ENCODE data around the gene NEK7. TPM values are rescaled to one million over a fixed set of nuclear protein-coding genes. Genes with fewer than 3 reads are reported as not detected.
A peak's percentile ranks its signal among the peaks of the same experiment; 100 is the strongest.

Gene NEK7
- total and polyA plus RNA-seq, 9 of the 15 experiments (the other 6 are each of a cell fraction or from before 2014, with no cell fraction given) = 8.5 to 37.3 (median 27.7) TPM

DNA sequence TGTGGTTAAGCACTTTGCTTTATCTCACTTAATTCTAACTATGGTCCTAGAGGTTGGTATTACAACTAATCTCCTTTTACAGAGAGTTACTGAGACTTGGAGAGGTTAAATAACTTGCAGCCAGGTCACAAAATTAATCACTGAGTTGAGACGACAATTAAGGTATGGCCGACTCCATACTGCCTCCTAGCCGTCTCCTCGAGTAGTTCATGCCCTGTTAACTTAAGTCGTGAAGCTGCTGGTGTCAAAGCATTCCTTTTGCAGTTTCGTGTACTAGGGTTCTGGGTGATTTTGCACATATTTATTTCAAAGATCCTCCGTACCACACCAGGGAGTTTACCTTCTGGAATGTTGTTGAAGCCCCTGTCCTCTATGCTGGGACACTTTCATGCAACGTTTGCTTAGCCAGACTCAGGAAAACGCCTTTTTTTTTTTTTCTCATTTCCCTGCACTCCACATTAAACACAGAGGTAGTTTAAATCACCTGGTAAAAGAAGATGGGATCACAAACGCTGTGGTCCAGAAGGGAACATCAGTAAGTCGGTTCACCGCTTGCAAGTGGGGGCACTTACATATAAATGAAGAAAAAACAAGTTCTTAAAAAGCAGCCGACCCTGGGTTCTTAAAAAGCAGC is 570 bp upstream of the NEK7 start (continued):
- TF ChIP-seq, protein P1, sequence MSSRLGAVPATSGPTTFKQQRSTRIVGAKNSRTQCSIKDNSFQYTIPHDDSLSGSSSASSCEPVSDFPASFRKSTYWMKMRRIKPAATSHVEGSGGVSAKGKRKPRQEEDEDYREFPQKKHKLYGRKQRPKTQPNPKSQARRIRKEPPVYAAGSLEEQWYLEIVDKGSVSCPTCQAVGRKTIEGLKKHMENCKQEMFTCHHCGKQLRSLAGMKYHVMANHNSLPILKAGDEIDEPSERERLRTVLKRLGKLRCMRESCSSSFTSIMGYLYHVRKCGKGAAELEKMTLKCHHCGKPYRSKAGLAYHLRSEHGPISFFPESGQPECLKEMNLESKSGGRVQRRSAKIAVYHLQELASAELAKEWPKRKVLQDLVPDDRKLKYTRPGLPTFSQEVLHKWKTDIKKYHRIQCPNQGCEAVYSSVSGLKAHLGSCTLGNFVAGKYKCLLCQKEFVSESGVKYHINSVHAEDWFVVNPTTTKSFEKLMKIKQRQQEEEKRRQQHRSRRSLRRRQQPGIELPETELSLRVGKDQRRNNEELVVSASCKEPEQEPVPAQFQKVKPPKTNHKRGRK (tag; IDR thresholded peaks at IDR 0.05) = no peak
- TF ChIP-seq, protein P2, sequence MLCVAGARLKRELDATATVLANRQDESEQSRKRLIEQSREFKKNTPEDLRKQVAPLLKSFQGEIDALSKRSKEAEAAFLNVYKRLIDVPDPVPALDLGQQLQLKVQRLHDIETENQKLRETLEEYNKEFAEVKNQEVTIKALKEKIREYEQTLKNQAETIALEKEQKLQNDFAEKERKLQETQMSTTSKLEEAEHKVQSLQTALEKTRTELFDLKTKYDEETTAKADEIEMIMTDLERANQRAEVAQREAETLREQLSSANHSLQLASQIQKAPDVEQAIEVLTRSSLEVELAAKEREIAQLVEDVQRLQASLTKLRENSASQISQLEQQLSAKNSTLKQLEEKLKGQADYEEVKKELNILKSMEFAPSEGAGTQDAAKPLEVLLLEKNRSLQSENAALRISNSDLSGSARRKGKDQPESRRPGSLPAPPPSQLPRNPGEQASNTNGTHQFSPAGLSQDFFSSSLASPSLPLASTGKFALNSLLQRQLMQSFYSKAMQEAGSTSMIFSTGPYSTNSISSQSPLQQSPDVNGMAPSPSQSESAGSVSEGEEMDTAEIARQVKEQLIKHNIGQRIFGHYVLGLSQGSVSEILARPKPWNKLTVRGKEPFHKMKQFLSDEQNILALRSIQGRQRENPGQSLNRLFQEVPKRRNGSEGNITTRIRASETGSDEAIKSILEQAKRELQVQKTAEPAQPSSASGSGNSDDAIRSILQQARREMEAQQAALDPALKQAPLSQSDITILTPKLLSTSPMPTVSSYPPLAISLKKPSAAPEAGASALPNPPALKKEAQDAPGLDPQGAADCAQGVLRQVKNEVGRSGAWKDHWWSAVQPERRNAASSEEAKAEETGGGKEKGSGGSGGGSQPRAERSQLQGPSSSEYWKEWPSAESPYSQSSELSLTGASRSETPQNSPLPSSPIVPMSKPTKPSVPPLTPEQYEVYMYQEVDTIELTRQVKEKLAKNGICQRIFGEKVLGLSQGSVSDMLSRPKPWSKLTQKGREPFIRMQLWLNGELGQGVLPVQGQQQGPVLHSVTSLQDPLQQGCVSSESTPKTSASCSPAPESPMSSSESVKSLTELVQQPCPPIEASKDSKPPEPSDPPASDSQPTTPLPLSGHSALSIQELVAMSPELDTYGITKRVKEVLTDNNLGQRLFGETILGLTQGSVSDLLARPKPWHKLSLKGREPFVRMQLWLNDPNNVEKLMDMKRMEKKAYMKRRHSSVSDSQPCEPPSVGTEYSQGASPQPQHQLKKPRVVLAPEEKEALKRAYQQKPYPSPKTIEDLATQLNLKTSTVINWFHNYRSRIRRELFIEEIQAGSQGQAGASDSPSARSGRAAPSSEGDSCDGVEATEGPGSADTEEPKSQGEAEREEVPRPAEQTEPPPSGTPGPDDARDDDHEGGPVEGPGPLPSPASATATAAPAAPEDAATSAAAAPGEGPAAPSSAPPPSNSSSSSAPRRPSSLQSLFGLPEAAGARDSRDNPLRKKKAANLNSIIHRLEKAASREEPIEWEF (CRISPR knock-in tag; IDR thresholded peaks at IDR 0.05) = no peak
- TF ChIP-seq, protein P3, sequence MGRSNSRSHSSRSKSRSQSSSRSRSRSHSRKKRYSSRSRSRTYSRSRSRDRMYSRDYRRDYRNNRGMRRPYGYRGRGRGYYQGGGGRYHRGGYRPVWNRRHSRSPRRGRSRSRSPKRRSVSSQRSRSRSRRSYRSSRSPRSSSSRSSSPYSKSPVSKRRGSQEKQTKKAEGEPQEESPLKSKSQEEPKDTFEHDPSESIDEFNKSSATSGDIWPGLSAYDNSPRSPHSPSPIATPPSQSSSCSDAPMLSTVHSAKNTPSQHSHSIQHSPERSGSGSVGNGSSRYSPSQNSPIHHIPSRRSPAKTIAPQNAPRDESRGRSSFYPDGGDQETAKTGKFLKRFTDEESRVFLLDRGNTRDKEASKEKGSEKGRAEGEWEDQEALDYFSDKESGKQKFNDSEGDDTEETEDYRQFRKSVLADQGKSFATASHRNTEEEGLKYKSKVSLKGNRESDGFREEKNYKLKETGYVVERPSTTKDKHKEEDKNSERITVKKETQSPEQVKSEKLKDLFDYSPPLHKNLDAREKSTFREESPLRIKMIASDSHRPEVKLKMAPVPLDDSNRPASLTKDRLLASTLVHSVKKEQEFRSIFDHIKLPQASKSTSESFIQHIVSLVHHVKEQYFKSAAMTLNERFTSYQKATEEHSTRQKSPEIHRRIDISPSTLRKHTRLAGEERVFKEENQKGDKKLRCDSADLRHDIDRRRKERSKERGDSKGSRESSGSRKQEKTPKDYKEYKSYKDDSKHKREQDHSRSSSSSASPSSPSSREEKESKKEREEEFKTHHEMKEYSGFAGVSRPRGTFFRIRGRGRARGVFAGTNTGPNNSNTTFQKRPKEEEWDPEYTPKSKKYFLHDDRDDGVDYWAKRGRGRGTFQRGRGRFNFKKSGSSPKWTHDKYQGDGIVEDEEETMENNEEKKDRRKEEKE (IDR thresholded peaks at IDR 0.05; ENCODE audit: borderline replicate concordance in 1 of 2, control insufficient read depth in 1 of 2, low read depth in 2 of 2, low read length in 1 of 2) = no peak
- TF ChIP-seq ZNF778 (CRISPR knock-in tag; IDR thresholded peaks at IDR 0.05) = no peak
- no peak for TF ChIP-seq MEF2A (IDR thresholded peaks at IDR 0.05; ENCODE audit: control insufficient read depth, low read depth, low read length)
- no peak; the same call in 1 of the 2 replicates for TF ChIP-seq NFE2 (IDR thresholded peaks at IDR 0.05; ENCODE audit: low read depth)
- no peak for TF ChIP-seq SREBF1 (IDR thresholded peaks at IDR 0.05; ENCODE audit: borderline replicate concordance, low read depth, low read length)
- 0 out of 2 replicates have a peak, but pooled peaks have one; percentile 56 for TF ChIP-seq XRCC5 (IDR thresholded peaks at IDR 0.05; ENCODE audit: low read depth, low read length)
- no peak for TF ChIP-seq WHSC1 (IDR thresholded peaks at IDR 0.05; ENCODE audit: low read length)
- no peak for TF ChIP-seq MAZ (CRISPR knock-in tag; conservative IDR thresholded peaks at IDR 0.05 in 1 of 2, IDR thresholded peaks at IDR 0.05 in 1 of 2)
- 0 out of 2 replicates have a peak, but pooled peaks have one; percentile 6 for TF ChIP-seq CBX5 (IDR thresholded peaks at IDR 0.05; ENCODE audit: borderline replicate concordance, low read depth)
- TF ChIP-seq ELF1 (tag; IDR thresholded peaks at IDR 0.05) = no peak
- no peak for TF ChIP-seq ZNF239 (CRISPR knock-in tag; IDR thresholded peaks at IDR 0.05)
- TF ChIP-seq, protein P4, sequence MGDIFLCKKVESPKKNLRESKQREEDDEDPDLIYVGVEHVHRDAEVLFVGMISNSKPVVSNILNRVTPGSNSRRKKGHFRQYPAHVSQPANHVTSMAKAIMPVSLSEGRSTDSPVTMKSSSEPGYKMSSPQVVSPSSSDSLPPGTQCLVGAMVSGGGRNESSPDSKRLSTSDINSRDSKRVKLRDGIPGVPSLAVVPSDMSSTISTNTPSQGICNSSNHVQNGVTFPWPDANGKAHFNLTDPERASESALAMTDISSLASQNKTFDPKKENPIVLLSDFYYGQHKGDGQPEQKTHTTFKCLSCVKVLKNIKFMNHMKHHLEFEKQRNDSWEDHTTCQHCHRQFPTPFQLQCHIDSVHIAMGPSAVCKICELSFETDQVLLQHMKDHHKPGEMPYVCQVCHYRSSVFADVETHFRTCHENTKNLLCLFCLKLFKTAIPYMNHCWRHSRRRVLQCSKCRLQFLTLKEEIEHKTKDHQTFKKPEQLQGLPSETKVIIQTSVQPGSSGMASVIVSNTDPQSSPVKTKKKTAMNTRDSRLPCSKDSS (IDR thresholded peaks at IDR 0.05; ENCODE audit: low read depth, partially characterized antibody) = no peak
- no peak for TF ChIP-seq ZNF217 (CRISPR knock-in tag; IDR thresholded peaks at IDR 0.05)
- TF ChIP-seq SMARCA5 (IDR thresholded peaks at IDR 0.05) = no peak
